GM13976 (cell line): ENCODE results near the gene PCA3.

Source experiments
- DNase-seq: peaks from one replicate; pipeline ENCODE4 v3.0.0; 2012; ENCODE audit warnings: low spot score
- in situ Hi-C: fragments of 300-500 bp; cut with MboI; formaldehyde crosslinking; loops from one replicate; pipeline ENCODE4 v1.12.0; 2022; ENCODE audit warnings: low sequenced_read_pairs, mixed read lengths, inconsistent platforms; ENCODE audit not compliant: unreplicated experiment
- TF ChIP-seq, protein P1 (sequence below): IDR thresholded peaks from 2 replicates; pipeline ENCODE4 v1.5.1; 2012; ENCODE audit warnings: borderline replicate concordance, mild to moderate bottlenecking; ENCODE audit not compliant: insufficient read depth; ENCODE audit errors: extremely low read depth, missing control alignments, control extremely low read depth

The PCA3 gene

DNA sequence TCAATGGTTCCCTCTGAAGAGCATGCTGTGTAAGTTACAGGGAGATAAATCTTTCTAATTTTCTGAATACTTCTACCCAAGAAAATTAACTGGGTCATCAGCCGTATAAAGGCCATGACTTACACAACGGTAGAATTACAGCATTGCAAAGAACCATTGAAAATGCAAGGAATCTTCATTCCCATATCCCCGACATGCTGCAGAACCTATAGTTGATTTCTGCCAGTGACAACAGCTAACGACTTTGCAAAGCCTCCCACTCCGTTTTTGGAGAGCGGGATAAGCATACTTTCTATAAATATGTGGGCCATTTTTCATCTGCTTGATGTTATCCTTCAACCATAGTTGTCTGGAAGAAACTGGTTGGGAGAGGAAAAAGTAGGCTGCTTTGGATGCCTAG is 56.2 kb downstream of the PCA3 start:
- in situ Hi-C loops: loop anchor here (25.0 kb wide), 1 partner anchor 317 kb away; no protein-coding TSS in a partner anchor
- no peak for DNase-seq
- TF ChIP-seq, protein P1, sequence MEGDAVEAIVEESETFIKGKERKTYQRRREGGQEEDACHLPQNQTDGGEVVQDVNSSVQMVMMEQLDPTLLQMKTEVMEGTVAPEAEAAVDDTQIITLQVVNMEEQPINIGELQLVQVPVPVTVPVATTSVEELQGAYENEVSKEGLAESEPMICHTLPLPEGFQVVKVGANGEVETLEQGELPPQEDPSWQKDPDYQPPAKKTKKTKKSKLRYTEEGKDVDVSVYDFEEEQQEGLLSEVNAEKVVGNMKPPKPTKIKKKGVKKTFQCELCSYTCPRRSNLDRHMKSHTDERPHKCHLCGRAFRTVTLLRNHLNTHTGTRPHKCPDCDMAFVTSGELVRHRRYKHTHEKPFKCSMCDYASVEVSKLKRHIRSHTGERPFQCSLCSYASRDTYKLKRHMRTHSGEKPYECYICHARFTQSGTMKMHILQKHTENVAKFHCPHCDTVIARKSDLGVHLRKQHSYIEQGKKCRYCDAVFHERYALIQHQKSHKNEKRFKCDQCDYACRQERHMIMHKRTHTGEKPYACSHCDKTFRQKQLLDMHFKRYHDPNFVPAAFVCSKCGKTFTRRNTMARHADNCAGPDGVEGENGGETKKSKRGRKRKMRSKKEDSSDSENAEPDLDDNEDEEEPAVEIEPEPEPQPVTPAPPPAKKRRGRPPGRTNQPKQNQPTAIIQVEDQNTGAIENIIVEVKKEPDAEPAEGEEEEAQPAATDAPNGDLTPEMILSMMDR: no peak

DNA sequence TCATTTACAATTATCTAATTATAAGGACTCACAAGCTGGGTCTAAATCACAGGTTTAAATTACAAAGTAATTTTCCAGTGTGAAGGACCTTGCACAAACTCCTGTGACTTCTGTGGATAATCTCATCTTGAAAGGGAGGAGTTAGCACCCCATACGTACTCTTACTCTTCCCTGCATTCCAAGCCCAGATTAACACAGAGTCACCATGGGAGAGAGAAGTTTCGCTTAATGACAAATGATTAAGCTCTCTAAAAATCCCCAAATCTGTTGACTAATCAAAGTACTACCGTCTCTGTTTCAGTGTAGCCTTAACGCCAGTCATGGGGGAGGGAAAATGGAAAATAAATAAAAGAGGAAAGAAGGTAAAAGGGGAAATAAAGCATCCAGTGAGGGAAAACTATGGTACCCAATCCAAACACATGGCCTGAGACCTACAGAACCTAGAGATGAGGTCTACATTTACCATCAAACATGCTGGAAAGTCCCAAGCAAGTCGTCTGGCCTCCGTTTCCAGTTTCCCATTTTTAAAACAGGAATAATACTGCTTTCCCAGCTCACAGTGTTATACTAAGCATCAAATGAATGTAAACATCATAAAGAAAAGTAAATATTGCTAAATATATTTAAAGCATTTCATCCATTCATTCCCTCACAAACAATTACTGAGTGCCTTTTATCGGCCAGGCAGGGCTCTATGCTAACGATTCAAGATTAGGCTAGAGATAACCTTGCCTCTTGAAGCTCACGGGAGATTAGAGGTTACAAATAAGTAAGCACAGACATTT is 63.2 kb downstream of the PCA3 start:
- TF ChIP-seq, protein P1: no peak
- in situ Hi-C loops: no loop called here
- no peak for DNase-seq

DNA sequence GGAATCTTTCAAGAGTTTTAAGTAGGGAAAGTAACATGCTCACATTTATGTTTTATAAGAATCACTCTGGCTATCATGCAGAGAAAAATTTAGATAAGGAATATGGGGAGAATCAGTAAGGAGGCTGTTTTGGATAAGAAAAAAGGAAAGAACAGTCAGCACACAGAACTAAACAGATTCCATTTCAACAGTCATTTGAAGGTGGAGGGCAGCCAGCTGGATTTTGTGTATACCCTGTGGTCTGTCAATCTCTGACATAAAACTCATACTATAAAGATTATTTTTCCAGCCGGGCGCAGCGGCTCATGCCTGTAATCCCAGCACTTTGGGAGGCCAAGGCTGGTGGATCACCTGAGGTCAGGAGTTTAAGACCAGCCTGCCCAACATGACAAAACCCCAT is 64.2 kb downstream of the PCA3 start:
- TF ChIP-seq, protein P1: no peak
- in situ Hi-C loops: no loop called here
- DNase-seq: no peak

DNA sequence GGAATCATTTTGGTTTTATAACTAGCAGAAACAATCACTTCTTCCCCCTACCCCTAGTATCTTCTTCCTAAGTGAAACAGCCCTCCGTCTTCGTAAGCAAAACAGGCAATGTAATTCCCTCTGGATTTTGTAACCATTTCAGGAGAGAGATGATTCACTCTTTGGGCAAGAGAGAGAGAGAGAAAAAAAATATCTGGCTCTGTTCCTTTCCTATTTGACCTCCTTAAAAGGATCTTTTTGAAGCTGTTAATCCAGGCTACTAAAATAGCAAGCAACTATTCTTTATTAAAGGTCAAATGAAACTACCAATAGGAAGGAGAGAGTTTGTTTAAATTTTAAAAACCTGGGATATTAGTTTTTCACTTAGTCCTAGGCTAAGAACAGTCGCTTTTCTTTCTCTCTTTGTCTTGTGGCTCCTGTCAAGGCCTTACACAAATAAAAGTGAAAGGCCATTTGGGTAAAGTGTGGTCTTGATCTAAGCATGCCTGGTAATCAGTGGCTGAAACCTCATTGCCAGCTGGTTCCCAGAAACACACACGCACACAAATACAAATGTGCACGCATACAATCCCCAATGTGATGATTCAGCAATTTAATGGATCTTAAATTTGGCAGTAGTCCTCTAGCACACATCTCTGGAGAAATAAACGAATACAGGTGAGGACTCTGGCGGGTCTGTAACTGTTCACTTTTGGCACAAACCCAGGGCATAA is 71.5 kb downstream of the PCA3 start:
- TF ChIP-seq, protein P1: no peak
- in situ Hi-C loops: no loop called here
- no peak for DNase-seq
